Measurements from ENCODE around the gene CDT1.
A peak's percentile ranks its signal among the peaks of the same experiment; 100 is the strongest.
"Not testable (repeated sequence)": the region's sequence is repeated elsewhere in the genome, so short reads cannot be mapped to it uniquely, and the experiment has no call there.

Gene CDT1

DNA sequence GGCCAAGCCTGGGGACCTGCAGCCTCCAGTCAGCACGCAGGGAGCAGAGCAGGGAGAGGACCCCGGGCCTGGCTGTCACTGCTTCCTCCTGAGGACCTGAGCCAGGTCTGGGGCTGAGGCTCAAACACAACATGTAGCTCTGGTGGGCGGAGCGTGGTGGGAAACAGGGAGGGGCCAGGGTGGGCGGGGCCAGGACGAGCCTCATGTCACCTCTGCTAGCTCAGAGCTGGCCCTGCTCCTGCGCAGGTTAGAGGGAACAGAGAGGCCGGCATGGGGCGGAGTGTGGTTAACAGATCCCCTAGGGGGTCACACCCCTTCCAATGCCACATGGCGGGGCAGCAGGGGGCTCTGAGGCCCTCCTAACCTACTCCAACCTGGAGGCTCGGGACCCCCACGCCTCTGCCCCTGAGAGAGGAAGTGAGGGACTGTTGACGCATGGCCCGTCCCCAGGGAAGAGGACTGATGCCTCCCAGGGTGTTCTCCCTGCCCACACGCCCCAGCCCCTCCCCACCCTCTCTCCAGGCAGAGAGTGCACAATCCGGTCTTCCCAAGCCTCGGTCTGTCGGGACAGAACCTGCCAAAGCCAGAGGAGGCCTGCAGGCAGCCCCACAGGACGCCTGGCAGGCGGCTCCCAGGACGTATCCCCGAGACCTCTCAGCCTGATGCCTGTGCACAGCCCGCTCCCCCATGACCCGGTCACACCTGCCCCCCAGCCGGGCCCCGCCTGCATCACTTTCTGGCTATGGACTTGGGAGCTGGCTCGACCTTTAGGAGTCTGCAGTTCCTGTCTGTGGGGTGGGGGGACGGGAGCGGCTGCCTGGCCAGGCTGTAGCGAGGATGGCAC, 33.8 kb upstream of the CDT1 start:
- no peak for DNase-seq

DNA sequence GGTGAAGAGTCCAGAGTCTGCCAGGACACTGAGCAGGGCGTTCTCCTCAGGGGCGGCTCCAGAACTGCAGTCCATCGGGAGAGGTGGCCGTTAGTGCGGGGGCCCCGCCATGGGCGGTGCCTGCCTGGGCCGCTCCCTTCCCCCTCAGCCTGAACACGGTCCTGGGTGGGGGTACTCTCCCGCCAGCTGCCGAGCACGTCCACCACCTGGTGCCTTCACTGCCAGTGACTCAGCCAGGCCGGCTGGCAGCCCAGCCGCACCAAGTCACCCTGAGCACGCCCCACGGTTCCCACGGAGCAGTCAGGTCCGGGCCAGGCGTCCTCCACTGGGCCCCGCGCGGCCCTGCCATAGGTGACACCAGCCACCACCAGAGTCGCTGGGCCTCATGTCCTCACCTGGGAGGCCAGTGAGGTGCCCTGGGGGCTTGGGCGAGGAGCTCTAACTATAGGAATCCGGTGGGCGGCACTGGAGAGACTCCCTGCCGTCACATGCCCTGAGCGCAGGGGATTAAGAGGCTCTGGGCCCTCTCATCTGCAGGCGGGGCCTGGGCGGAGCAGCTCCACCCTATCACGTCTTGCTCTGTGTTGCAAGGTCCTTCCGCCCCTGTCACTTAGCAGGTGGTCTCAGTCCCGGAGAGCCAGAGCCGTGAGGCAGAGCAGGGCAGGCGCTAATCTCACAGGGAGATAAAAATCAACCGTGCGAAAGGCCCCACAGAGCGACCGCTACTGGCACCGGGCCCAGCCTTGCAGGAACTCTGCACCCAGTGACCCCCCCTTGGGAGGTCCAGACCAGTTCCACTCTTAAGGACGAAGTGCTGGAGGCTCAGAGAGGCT, 32.9 kb upstream of the CDT1 start:
- DNase-seq = peak; percentile 72

DNA sequence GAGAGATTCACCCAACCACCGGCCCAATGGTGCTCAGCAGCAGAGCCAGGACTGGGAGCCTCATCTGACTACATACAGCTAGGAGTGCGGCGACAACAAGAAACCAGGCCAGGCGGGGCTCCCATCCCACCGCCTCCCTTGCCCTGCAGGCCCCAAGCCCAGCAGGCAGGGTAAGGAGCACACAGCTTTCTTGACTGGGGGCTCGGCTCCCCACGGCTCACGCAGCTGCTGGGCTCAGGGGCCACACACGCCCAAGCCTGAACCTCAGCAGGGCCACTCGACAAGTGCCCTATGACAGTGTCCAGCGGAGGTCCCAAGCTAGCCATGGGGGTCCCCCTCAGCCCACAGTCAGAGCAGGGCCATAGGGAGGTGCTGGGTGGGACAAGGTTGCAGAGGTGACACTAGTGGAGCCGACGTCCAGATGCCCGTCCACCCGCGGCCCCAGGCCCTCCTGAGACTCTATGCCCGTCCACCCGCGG, 32.3 kb upstream of the CDT1 start:
- DNase-seq = no peak

DNA sequence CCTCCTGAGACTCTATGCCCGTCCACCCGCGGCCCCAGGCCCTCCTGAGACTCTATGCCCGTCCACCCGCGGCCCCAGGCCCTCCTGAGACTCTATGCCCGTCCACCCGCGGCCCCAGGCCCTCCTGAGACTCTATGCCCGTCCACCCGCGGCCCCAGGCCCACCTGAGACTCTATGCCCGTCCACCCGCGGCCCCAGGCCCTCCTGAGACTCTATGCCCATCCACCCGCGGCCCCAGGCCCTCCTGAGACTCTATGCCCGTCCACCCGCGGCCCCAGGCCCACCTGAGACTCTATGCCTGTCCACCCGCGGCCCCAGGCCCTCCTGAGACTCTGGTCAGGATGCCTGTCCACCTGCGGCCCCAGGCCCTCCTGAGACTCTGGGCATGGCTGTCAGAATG, 31.8 kb upstream of the CDT1 start:
- not testable (repeated sequence) for DNase-seq

DNA sequence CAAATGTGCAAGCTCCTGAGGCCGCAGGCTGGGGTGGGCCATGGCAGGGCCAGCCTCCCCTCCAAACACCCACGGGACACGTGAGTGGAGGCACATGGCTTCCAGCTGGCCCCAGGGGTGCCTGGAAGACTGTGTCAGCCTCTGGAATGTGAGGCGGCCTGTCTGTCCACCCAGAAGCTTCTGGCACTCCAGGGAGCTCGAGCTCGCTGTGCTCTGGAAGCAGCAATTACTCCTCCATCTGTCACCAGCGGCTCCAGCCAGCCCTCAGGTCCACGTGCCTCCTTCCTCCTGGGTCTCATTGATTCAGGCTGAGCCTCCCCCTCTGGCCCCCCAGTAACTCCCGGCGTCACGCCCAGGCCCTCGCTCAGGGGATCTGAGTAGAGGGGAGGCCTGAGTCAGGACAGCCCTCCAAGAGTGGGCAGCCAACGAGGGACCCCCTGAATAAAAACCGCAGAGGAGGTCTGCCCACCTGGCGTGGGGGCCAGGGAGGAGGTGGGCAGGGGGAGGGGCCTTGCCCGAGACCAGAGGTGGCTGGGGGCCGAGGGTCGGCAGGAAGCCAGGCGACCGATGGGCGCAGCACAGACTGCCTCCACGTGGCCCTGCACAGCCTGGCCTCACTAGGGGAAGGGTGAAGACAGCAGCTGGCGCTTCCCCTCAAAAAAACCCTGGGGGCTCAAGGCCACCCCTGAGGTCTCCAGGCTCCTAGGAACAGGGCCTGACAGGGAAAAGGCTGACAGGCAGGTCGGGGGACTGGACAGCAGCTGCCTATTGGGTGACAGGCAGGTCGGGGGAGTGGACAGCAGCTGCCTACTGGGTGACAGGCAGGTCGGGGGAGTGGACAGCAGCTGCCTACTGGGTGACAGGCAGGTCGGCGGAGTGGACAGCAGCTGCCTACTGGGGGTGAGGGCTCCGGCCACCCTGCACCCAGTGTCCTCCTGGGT, 30.4 kb upstream of the CDT1 start:
- peak; percentile 76 for DNase-seq

DNA sequence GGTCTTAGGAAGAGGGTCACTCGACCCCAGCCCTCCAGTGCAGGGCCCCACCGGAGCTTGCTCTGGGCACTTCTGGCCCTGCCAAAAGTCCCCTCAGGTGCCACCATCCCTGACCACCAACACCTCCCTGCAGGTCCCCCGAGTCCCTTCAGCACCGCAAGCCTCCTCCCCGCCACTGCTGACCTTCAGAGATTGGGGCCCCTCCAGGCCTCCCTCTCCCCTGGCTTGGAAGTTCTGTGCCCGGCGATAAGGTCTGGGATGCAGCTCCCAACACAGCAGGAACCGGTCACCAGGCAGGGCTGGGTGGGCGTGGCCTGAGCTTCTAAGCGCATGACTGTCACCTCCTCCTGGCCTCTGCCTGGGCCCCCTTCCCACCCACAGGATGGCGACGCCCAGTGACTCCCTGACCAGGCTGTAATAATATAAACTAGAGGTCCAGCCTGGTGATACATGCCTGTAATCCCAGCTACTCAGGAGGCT, 29.7 kb upstream of the CDT1 start:
- peak; percentile 78 for DNase-seq

DNA sequence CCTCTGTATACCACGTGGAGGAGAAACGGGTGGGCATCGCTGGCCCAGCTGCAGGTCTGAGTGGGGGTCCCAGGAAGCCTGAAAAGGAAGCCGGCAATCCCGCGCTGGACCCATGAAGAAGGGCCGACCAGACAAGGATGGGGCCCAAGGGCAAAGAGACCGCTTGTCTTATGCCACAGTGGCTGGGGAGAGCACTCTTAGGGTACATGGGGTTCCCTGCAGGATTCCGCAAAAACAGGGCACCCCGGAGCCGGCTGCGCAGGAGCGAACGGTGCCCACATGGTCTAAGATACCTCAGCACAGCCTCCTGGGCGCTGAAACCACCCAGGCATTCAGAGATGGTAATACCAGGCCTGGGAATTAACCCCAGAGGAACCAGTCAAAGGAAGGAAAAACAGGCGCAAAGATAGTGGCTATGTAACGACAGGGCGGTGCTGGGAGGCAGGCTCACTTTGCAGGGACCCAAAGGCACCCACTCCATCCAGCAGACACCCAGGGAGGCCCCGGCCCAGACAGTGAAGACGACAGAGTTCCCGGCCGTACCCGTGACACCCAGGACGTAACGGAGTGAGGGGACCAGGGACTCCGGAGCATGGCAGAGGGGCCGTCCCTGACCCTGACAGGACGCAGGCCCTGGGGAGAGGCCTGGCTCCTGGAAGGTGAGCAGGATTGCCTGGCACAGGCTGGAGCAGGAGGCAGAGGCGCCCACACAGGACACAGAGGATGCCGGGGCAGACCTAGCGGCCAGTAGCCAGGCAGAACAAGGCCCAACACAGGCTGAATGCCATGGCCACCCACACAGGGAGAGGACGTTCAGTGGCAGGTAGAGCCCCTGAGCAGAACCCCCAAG, 28.8 kb upstream of the CDT1 start:
- DNase-seq = no peak

DNA sequence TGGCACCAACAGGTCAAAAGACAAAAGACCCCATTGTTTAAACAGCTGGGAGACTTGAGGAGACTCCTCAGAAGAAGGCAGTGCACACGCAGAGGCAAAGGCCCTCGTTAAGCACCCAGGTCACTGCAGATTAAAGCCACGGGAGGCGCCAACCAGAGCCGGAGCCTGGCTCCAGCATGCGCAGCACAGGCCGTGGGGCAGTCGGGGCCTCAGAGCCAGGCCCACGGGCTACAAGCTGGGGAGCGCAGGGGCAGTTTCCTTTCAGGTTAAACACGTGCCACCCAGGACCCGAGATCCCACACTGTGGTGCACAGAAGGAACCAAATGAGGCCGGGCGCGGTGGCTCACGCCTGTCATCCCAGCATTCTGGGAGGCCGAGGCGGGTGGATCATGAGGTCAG, 27.8 kb upstream of the CDT1 start:
- no peak for DNase-seq

DNA sequence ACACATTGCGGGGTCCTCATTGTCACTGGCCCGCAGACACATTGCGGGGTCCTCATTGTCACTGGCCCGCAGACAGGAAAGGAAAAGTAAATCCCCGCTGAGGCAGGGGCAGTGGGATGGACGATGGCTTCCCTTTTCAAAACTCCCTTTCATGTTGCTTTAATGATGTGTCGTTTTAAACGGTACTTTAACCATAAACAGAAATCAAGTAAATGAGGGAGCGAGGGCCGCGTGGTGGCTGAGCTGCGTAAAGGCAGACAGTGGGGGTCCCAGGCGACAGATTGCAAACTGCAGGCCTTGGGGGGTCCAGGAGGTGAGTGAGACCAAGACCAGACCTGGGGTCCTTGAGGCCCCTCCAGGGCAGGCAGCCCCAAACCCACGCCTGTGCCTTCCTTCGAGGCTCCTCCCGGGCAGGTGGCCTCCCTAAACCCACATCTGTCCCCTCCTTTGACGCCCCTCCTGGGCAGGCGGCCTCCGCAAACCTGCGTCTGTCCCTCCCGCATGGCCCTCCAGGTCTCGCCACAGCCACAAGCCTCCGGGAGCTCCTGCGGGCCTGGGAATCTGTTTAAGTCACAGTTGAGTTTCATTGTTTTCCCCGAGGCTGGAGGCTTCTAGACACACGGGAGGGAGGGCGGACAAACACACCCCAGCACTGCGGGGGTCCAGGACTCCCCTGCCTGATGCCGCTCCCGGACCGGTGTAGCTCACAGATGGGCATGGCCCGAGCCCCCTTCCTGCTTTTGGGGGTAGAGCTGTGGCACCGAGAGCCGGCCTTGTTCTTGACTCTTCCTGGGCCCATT, 25.9 kb upstream of the CDT1 start:
- DNase-seq = no peak

DNA sequence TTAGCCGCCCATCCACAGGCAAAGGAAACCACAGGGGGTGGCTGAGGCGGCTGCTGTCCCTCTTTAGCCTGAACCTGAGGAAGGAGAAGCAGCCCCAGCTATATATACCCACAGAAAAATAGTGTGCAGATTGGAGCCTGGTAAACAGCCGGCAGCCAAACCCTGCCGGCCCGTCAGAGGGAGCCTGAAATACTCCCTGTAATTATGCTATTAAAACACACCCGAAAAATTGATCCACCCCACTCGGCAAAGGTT, 25.4 kb upstream of the CDT1 start:
- DNase-seq = no peak

DNA sequence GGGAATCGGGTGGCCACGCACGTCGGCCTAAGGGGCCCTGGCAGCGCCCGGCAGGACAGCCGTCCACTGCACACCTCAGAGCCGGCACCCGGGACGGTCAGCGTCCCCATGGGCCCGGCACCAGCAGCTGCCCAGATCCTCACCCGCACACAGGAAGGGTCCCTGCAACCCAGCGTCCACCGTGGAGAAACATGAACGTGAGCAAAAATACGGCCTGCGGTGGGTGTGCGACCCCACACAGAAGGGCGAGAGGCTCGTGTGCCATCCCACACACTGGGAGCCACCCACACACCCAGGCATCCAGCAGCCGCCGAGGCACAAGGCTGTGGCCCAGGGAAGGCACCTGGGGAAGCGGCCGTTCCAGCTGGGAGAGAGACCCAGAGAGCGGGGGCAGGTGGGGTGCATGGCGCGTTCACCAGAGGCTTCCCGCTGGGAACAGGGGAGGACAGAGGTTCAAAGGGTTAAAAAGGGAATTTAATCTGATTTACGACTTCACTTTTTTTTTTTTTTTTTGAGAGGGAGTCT, 25.0 kb upstream of the CDT1 start:
- DNase-seq = no peak

DNA sequence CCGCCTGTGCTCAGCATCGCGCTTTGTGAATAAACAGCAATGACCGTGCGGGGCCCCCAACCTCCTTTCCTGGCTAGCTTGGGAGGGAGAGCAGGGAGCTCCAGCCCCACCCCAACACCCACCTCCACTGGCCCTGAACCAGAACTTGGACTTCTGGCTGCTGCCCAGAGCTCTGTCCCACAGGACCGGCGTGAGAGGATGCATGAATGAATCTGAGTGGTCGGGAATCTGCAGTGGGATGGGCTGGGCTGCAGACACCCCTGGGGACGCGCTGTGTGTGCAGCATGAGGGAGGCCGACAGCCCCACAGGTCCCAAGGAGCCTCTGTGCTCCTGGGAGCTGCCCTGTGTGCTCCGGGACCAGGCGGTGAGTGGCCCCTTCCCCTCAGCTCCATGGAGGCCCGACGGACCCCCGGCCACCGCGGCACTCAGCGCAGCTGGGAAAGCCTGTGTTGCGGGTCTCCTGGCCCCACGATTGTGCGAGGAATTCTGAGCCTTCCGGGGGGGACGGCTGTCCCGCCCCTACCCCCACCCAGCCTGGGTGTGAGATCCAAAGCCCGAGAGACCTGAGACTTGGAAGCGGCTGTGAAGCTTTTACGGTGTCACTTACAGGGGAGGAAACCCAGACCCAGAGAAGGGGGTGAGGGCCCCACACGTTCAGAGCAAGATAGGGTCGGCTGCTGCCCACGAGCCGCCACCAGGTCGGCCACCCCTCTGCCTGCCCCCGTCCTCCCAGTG, 24.0 kb upstream of the CDT1 start:
- DNase-seq = no peak

DNA sequence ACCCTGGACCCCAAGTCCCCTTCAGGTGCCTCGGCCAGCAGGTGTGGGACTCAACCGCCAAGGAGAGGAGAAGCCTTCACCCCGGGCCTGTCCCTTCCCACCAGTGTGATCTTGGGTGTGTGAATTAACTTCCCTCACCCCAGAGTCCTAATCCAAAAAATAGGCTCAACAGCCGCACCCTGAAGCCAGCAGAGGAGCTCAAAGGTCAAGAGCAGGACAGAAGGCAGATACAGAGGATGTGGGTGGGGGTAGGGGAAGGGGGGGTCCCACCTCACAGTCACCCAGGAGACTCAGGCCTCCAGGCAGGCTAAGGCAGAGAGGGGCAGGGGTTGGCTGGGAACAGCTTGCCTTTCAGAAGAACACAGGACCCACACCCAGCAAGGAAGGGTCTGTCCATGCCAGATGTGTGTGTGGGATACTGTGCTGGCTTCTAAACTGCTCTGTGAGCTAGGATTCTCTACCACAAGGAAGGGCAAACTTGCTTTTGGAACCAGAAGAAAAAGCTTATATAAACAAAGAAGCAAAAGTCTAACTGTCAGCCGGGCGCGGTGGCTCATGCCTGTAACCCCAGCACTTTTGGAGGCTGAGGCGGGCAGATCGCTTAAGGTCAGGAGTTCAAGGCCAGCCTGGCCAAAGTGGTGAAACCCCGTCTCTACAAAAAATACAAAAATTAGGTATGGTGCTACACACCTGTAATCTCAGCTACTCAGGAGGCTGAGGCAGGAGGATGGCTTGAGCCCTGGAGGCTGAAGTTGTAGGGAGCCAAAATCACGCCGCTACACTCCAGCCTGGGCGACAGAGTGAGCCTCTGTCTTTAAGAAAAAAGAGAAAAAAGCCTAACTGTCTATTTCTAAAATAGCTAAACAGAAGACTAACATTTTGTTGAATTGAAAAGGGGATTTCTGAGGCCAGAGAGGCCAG, 23.2 kb upstream of the CDT1 start:
- DNase-seq = no peak

DNA sequence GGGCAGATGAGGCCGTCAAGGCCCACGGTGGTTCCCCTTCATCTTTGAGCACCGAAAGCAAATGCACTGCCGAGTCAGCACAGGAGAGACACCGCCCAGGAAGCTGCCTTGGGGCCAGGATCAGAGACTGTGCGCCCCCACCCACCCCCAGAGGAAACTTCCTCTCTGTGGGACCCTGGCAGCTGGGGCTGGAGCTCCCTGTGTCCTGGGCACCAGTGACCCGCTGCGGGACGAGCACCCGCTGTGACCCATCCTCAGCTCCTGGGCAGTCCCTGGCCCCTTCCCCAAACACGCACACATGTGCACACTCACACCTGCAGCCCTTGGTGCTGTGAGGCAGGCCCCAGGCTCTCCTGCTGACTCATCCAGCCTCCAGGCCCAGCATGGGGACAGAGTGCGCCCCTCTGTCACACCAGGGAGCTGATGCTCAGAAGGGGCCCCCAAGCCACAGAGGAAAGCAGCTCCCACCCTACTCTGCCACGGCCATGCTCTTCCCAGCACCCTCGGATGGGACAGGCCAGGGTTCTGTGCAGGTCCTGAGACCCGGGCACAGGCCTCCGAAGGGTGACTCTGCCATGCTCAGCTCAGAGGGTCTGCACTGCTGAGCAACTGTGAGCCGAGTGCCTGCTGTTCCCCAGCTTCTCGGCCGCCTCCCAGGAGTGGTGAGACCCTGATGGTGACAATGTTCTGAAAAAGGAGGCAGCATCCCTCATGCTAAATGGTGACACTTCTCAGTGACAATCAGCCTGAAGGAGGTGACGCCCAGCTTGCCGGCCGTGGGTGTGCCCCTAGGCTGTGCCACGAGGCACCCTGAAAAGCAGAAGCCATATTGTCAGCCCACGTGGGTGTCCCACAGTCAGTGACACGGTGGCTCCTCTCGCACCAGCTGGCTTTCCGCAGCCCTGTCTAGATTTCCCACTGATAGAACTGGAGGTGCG, 22.2 kb upstream of the CDT1 start:
- DNase-seq = no peak

DNA sequence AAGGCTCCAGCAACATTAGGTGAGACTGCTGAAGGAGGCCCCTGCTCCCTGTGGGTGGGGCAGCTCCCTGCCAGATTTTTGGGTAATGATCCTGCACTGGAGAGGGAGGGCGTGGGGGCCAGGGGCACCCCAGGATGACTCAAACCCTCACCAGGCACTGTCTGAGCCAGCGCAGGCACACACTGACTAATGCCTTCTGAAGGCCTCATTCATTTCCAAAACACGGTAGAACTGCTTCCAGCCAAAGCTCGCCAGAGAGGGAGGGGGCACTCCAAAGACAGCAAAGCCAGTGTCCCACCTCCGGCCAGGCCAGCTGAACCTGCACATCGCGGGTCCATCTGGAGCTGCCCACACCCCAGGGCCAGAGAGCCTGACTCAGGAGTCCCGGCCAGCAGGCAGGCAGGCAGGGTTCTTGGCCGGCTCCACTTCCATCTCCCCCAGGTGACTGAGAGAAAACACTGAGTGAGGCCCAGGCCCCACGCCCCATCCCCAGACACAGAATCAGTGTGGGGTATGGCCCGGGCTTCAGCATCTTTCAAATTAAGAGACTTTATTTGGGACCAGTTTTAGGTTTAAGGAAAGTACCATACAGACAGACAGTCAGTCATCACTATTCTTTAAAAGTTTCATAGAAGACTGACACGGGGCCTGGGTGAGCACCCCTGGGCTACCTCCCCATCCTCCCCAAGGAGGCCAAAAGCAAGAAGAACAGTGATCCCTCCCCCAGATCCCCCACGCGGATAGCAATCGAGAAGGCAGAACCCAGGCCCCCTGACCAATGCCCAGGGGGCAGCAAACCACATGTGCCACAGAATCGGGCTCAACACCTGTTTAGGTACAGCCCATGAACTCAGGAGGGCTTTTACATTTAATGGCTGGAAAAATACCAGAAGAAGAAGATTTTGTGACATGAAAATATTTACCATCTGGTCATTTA, 20.9 kb upstream of the CDT1 start:
- no peak for DNase-seq

DNA sequence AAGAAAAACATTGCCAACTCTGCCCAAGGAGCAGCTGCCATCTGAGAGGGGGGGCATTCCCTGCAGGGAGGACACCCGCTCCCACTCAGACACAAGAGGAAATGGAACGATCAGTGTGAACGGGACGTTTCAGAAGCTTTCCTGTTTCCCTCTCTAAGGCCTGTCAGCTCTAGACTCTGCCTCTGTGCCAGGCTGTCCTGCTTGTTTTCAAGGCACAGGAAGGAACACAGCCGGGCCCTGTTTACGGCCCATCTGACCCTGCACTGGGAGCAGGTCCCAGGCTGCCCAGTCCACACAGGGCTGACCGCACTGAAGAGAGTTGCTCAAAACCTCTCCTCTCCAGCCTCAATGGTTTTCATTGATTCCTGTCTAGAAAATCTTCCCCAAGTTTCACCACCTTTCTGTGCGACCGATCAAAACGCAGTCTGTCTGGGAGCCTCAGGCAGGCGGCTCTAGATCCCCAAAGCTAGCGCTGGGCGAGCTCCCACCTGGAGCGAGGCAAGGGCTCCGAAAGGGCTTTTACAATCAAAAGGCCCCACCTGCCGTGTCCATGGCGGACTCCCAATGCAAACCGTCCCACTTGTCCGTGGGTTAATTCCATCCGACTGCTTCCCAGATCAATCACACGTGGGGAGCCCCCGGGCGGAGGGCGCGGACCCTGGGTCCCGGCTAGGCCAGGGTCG, 20.1 kb upstream of the CDT1 start:
- DNase-seq = no peak
